ENCODE measurements around the gene POLH.
A peak's percentile ranks its signal among the peaks of the same experiment; 100 is the strongest.

- TF ChIP-seq POLR2AphosphoS5 (IDR thresholded peaks at IDR 0.05; ENCODE audit: low read length) (peak; percentile 99), CTCF (IDR thresholded peaks at IDR 0.05 in 2 of 3, conservative IDR thresholded peaks at IDR 0.05 in 1 of 3; ENCODE audit: control insufficient read depth in 2 of 3, extremely low read depth in 1 of 3, insufficient read depth in 1 of 3, low read depth in 3 of 3, low read length in 3 of 3) (peak in 1 of 3 experiments; percentile 29; a peak in 2 of 6 replicates), SMC3 (IDR thresholded peaks at IDR 0.05; ENCODE audit: borderline replicate concordance, low read length) (no peak), JUNB (IDR thresholded peaks at IDR 0.05) (no peak), HDAC2 (IDR thresholded peaks at IDR 0.05) (no peak)
These were observed at the start of gene POLH, which contains the start of gene XPO5 for GRCh38 chr6:43575772-43576551.
